Measurements from ENCODE around the gene DGKD.

Gene DGKD

DNA sequence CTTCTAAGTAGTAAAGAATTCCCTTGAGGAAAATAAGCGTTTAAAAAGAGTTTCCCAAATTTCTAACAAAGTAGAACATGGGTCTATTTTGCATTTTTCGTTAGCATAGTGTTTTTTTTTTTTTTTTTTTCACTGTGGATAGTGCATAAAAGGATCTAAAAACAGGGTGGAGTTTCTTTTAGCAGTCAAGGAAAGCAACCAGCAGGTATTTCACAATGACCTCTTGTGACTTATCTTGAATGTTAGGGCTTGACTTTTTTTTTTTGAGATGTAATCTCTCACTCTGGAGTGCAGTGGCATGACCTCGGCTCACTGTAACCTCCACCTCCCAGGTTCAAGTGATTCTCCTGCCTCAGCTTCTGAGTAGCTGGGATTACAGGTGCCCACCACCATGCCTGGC, 14.9 kb upstream of the DGKD start:
- DNase-seq = no peak

GRCh38 chr2:233341296-233341695, 13.0 kb upstream of the DGKD start:
- no peak for DNase-seq

DNA sequence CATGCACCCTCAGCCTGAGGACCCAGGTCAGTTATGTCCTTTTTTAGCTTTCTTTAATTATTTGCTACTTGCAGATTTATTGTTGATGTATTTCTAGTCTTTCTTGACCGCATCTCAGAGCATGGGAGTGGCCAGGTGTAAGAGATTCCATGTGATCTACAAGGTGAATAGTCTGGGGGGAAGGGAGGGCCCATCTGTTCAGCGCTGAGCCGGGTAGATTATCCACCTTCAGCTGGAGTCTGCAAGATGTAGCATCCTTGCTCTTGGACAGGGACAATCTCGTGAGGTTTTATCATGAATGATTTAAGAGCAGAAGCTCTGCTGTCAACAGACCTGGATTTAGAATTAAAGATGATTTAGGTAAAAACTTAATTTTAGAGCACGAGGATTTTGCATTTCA, 12.0 kb upstream of the DGKD start:
- no peak for DNase-seq

DNA sequence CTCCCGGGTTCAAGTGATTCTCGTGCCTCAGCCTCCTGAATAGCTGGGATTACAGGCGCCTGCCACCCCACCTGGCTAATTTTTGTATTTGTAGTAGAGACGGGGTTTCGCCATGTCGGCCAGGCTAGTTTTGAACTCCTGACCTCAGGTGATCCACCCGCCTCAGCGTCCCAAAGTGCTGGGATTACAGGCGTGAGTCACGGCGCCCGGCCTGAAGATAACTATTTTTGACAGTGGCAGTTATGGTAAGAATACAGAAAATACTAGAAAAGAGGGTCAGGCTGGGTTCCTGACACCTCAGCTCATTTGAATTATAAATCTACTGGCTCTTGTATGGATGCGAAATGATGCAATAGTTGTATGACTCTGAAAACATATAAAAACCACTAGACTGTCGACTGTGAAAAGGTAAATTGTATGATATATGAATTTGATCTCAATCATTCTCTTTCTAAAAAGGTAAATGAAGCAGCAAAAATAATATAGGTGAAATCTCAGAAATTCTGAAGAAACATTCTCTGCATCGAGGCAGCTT, 11.1 kb upstream of the DGKD start:
- DNase-seq = no peak

GRCh38 chr2:233346376-233346775, 7.9 kb upstream of the DGKD start:
- no peak for DNase-seq

GRCh38 chr2:233346930-233347329, 7.4 kb upstream of the DGKD start:
- DNase-seq = no peak

GRCh38 chr2:233349005-233349998, 5.0 kb upstream of the DGKD start:
- DNase-seq = no peak

GRCh38 chr2:233350708-233351107, 3.6 kb upstream of the DGKD start:
- DNase-seq = peak; percentile 91

GRCh38 chr2:233351423-233351822, 2.9 kb upstream of the DGKD start:
- no peak for DNase-seq

DNA sequence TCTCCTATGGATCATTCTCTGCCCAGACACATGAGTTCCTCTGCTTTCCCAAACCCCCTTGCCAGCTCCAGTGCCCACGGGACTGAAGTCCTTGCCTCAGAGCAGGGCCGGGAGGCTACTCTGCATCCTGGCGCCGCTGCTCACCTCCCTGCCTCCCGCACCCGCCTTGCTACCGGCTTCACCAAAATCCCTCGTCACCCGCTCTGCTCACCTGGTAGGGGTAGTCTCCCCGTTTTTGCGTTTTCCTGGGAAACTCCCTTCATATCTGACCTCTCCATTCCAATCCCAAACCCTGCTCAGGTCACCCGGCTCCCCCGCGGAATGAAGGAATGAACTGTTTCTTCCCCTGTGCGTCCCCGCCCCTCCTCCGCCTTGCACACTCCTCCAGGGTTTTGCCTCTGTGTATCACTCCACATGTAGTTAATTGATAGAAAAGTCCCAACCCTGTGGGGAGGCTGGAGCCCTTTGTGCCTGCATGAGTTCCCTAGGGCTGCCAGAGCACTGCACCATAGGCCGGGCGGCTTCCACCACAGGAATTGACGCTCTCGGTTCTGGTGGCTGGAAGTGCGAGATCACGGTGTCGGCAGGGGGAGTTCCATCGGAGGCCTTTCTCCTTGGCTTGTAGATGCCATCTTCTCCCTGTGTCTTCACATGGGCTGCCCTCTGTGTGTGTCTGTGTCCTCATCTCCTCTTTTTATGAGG, 2.0 kb upstream of the DGKD start:
- no peak for DNase-seq

- DNase-seq = no peak
Observed at GRCh38 chr2:233353101-233353768, 1.1 kb upstream of the DGKD start.

DNA sequence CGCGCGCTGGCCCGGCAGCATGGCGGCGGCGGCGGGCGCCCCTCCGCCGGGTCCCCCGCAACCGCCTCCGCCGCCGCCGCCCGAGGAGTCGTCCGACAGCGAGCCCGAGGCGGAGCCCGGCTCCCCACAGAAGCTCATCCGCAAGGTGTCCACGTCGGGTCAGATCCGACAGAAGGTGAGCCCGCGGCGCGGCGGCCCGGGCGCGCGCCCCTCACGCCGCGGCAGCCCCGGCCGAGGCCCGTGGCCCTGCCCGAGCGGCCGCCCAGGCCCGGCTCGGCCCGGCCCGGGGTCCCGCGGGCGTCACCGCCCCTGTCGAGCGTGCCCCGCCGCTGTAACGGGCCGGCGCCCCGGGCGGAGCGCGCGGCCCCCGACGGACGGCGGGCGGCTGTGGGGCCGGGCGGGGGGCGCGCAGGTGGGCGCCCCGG, 218 bp downstream of the DGKD start:
- no peak for DNase-seq

- no peak for DNase-seq
Observed at GRCh38 chr2:233354971-233355574, 779 bp downstream of the DGKD start.

DNA sequence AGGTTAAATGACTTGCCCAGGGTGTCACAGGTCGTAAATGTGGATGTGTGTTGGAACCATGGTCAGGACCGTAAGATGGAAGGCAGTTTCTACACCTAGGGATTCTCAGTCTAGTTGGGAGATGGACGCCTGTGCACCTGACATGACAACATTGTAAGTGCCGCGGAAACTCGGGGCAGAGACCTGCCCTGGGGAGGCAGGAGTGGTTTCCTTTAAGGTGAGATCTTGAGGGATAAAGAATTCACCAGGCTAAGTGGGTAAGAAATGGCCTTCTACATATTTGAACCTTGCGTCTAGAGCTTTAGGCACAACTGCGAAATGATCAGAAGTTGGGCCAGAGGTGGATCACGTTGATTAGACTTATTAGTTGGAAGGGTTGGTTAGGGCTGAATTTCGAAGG, 1.6 kb downstream of the DGKD start:
- DNase-seq = no peak

DNA sequence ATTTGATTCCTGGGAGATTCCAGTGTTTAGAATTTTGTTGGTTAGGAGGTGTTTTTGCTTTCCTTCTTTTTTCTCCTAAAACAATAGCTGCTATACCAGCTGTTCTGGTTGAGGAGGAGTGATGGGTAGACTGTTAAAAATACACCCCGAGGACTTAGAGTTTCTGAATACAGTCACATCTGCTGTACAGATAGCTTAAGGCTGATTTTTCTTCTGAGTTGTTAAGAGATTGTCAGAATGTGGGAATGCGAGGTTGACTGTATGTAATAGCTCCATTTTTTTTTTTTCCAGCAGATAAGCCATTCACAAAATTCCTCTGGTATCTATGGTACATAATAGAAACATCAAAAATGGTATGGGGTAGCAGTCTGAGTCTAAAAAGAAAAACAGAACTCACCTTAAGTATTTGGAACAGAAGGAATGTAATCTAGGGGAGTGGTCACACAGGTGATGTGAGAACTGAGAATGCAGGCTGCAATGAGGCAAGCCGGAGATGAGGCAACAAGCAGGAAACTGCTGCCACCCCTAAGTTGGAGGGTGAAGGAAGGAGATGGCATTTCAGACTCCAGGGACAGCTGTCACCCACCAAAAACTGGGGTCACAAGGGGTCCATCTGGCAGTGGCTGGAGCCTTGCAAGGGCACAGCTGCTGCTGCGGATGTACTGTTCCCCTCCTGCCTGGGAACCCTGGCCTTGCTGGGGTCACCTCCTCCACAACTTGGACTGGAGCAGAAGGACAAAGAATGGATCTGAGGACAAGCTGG, 2.4 kb downstream of the DGKD start:
- no peak for DNase-seq

DNA sequence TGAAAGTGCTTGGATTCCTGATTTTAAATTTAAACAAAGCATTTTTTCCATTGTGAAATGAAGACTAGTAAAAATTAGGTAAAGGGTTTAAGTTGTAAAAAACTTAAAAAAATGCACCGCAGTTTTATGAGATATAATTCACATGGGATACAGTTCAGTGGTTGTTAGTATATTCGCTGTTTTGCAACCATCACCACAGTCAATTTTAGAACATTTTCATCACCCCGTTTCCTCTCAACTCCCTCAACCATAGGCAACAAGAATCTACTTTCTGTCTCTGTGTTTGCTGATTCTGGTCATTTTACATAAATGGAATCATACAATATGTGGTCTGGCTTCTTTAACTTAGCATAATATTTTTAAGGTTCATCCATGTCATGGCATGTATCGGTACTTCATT, 4.0 kb downstream of the DGKD start:
- no peak for DNase-seq

DNA sequence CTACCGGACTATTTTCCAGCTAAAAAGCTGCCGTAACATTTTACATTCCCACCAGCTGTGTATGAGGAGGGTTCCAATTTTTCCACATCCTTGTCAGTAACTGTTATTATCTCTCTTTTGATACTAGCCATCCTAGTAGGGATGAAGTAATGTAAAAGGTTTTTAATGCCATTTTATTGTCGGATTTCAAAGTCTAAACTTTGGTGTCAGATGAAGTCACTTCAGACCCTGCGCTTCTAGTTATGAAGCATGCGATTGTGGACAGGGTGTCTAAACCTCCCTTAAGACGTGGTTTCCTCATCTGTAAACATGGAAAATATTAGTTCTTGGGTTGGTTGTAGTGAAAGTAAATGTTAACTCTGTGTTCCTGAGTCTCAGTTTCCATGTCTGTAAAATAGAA, 4.7 kb downstream of the DGKD start:
- no peak for DNase-seq

DNA sequence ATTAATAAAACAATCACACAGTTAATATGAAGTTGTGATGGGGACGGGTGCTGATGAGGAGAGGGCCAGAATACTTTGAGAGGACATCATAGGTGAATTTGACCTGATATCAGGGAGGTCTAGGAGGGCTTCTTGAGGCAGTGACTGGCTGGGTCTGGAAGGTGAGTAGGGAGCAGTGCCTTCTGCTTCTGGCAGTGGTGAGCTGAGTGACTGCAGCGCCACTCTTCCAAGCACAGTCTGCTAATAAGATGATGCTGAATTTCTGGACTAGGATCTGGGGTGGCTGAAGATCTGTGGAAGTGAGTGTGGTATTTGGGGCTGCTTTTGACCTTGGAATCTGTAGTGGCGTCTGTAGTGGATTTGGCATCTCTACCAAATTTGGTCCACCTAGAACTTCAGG, 5.5 kb downstream of the DGKD start:
- no peak for DNase-seq

DNA sequence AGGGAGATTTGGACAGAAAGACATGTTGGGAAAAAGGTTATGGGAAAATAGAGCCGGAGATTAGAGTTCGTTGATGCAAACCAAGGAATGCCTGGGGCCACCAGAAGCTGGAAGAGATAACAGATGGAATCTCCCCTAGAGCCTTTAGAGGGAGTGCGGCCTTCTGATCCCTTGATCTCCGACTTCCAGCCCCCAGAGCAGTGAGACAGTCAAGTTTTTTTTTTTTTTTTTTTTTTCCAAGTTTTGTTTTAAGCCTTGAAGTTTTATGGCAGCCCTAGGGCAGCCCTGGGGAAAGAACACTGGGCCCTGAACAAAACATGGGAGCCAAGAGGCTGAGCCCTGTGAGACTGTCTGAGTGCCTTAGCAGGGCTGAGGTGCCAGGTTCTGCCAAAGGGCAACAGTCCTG, 6.5 kb downstream of the DGKD start:
- no peak for DNase-seq

DNA sequence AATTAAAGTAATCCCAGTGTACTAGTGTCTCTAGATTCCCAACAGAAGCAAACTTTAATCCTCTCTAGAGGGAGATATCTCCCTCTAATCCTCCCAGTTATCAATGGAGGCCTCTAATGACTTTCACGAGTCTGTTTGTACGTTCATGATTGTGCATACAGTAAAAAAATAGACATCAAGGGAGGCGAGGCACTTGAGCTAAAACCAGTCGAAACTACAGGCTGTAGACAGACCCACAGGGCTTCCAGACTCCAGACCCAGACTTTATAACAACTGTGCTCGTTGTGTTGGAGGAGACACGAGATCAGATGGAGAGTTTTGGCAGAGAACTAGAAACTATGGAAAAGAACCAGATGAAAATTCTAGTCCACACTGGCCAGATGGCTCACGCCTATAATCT, 7.0 kb downstream of the DGKD start:
- DNase-seq = no peak

DNA sequence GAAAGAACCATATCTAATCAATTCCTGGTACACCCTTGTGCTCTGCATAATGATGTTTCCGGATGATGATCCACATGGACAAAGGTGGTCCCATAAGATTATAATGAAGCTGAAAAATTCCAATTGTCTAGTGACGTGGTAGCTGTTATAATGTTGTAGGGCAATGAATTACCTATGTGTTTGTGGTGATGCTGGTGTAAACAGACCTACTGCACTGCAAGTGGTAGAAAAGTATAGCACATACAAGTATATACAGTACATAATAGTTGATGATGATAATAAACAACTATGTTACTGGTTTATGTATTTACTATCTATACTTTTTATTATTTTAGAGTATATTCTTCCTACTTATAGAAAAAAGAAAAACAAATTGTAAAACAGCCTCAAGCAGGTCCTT, 8.4 kb downstream of the DGKD start:
- no peak for DNase-seq

GRCh38 chr2:233363744-233364235, 9.5 kb downstream of the DGKD start:
- no peak for DNase-seq

Data from kidney glomerular epithelial cell (primary cell).